HG02678 (cell line): ENCODE measurements around the gene ACSL6.

Source experiments
- ATAC-seq: cut with Tn5 transposase; IDR thresholded peaks from one replicate; pipeline ENCODE4 v1.9.1; 2021; ENCODE audit warnings: mild to moderate bottlenecking, moderate library complexity; ENCODE audit not compliant: unreplicated experiment

ACSL6 gene

GRCh38 chr5:132001647-132002561 lies 9.6 kb downstream of the ACSL6 start:
- no peak for ATAC-seq

DNA sequence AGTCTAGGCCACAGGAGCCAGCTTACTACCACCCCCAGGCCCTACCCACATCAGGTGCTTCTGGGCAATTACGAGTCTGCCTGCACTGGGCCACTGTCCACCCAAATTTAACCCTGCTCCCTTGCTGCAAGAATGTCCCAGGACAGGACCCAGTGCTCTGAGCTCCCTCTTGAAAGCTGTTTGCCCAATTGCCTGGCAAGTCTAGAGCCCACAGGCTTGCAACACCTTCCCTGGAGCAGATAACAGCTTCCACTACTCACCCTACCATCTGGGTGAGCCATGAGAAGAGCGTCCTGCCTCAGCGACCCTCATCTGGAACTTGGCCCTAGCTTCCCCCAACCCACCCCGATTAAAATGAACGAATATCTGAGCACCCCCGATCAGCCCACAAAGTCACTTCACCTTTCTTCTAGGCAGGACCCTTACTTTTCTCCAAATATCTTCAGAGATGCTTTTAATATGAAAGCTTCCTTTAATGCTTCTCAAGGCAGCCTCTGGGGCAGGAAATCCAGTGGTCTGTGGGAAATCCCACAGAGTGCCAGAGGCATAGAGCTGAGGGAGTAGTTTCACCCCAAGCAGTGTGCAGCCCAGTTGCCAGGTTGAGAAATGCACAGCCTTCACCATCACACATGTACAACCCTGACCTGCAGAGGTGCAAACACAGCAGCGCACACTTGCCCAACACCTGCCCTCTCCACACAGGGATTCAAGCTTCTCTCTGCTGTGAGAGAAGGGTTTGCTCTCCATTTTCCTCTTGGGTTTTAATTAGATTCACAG lies 10.6 kb downstream of the ACSL6 start:
- ATAC-seq, result no peak

DNA sequence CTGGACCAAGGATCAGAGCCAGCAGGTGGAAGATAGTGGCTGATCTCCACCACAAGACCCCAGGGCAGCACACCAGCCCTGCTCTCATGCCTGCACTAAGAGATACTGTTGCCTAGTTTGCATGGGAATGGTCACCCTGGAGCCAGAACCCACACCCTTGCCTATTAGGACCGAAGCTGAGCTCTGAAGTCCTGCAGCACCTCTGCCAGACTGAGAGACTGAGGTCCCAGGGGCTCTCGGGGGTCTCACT lies 11.3 kb downstream of the ACSL6 start:
- no peak for ATAC-seq

GRCh38 chr5:131999441-132000240 lies 11.8 kb downstream of the ACSL6 start:
- no peak for ATAC-seq

GRCh38 chr5:131999041-131999440 lies 12.4 kb downstream of the ACSL6 start:
- no peak for ATAC-seq

GRCh38 chr5:131998431-131999040 lies 12.9 kb downstream of the ACSL6 start:
- no peak for ATAC-seq

GRCh38 chr5:131997727-131998117 lies 13.7 kb downstream of the ACSL6 start:
- ATAC-seq, result no peak

- ATAC-seq, result no peak
Observed at GRCh38 chr5:131997026-131997726, 14.3 kb downstream of the ACSL6 start.

- ATAC-seq, result no peak
Observed at GRCh38 chr5:131996210-131997025, 15.0 kb downstream of the ACSL6 start.

GRCh38 chr5:131994533-131995226 lies 16.8 kb downstream of the ACSL6 start:
- ATAC-seq, result no peak

- ATAC-seq, result no peak
Observed at GRCh38 chr5:131994090-131994489, 17.4 kb downstream of the ACSL6 start.

DNA sequence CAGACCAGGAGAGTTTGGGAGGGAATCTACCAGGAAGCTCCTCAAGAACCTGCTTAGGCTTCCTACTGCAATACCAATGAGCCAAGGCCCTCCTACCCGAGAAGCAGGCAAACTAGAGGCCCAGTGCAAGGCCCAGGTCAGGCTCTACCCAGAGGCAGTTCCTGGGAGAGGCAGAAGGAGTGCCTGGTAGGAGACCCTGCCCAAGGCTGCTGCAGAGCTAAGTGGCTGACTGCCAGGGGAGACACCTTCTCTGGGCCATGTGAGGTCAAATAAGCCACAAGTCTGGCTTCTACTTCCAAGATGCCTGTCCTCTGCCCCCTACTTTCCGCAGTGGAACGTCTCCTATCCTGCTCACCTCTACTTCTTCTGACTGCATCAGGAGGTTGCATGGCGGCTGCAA lies 17.8 kb downstream of the ACSL6 start:
- no peak for ATAC-seq

- no peak for ATAC-seq
Observed at GRCh38 chr5:131992370-131992769, 19.1 kb downstream of the ACSL6 start.

DNA sequence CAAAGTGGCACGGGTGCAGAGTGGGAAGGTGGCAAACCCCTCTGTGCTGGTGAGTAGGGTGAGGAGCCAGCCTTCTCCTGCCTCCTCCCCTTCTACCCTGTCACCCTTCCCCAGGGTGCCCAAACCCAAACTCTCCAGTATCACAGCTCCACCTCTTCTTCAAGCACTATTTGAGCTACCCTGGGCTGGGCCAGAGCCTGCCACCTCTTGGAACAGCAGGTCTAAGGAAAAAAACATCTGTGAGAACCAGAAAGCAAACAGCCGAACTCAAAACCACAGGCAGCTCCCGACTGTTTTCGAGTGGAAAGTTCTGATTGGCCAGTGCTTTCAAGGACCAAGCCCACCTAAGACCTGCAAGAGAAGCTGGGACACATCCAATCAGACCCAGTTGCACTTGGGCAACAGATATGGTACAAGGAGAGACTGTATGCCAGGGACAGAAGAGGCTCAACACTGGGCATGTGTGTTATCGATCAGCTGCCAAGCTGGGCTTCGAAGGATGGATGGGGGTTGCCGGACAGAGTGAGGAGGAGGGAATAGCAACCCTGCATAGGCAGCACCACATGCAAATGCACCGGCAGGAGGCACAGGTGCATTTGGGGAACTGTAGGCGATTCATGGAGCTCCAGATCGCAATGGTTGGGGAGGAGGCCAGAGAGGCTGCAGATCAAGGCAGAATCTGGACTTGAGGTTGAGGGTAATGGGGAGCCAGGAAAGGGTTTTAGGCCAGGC lies 19.7 kb downstream of the ACSL6 start:
- ATAC-seq, result no peak

- ATAC-seq, result no peak
Observed at GRCh38 chr5:131990716-131991115, 20.7 kb downstream of the ACSL6 start.

- ATAC-seq, result no peak
Observed at GRCh38 chr5:131988601-131989000, 22.9 kb downstream of the ACSL6 start.

DNA sequence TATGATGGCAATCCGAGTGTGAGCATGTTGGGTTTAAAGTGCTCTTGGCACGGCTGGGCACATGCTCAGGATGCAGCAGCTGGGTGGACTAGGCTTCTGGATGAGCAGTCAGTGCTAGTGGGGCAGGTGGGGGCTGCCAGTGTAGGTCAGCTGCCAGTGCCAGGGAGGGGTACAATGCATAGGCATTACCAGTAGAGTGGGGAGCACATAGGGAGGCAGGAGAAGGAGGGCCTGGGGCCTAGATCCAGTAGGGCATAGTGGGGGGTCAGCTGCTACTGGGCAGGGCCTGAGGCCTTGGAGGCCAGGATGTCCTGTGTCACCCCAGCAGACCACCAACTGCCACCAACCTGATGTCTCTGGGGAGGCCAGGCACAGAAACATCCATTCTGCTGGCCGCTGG lies 24.2 kb downstream of the ACSL6 start:
- ATAC-seq, result no peak

DNA sequence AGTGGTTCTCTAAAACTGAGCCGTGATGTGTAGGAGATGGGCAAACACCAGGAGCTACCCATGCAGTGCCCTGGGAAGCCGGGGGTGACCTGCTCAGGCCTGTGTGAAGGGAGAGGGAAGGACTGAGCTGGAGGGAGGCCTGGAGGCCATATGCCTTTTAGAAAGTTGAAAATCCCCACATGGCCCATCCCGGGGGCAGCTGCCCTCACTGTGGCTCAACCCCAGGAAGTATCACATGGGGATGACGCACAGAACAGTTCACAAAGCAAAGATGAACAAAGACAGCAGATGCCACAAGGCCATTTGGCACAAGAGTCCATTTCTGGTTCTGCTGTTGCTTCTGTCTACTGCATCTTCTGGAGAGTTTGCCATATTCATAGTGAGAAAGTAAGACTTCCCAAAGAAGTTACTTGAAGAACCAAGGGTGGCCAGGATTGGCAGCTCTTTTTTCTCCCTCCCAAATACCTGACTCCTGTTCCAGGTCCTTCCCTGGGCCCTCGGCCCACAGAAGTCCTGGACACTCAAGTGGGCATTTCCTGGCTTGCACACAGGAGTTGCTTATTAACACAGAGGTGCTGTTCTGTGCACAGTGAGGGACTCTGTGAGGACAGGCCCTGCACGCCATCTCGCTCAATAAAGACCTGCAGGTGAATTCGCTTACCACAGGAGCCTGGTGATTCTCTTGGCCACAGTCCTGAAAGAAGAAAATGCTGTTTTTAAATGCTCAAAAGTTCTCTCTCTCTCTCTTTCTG lies 25.1 kb downstream of the ACSL6 start:
- ATAC-seq, result no peak
